ENCODE data around the gene SLC41A1. TPM values are rescaled to one million over a fixed set of nuclear protein-coding genes. Genes with fewer than 3 reads are reported as not detected.
A peak's percentile ranks its signal among the peaks of the same experiment; 100 is the strongest.

The SLC41A1 gene
- total RNA-seq, 2 experiments from 2014 or later = 23.8 to 26.4 TPM

GRCh38 chr1:205746757-205747412 is 66.1 kb downstream of the SLC41A1 start:
- Mint-ChIP-seq H3K36me3 (ENCODE audit: low read depth) (peaks cover 19% of the 10 kb centered on the region), H3K4me3 (peak overlapping the region; percentile 65), H3K4me1 (ENCODE audit: low read depth) (peaks cover 67% of the 10 kb centered on the region), H3K27me3 (no peaks in the 10 kb centered on the region), H3K9me3 (no peaks in the 10 kb centered on the region), H3K27ac (peak overlapping the region; percentile 13)
- Histone ChIP-seq H3K4me1 (ENCODE audit: insufficient read depth, low read length) (peaks cover 8% of the 10 kb centered on the region), H3K27me3 (ENCODE audit: control insufficient read depth in 1 of 2, insufficient read depth in 2 of 2, low read length in 2 of 2) (no peaks in the 10 kb centered on the region), H3K27ac (ENCODE audit: low read depth in 1 of 2, low read length in 2 of 2) (no peak overlapping the region), H3K9me3 (ENCODE audit: control insufficient read depth in 1 of 2, insufficient read depth in 1 of 2, low read length in 2 of 2) (no peaks in the 10 kb centered on the region), H3K4me3 (ENCODE audit: low read length) (no peak overlapping the region), H3K36me3 (ENCODE audit: insufficient read depth, low read length) (peaks cover 7% of the 10 kb centered on the region)
- TF ChIP-seq CTCF (IDR thresholded peaks at IDR 0.05) = no peak
- ATAC-seq (ENCODE audit: poor library complexity) (no peak), DNase-seq (no peak)
- ChIA-PET POLR2A (interaction anchor here (1.1 to 3.1 kb wide), 4 partner anchors 27 to 36 kb away, joined by 3 to 15 read pairs (median 5); partner anchors contain the start of gene RAB29), CTCF (interaction anchor here (1.2 to 1.3 kb wide), 2 partner anchors 15 to 36 kb away, joined by 3 to 4 read pairs; no protein-coding TSS in a partner anchor)
- intact Hi-C loops (cut with DNase I, micrococcal nuclease) = loop anchor here in 1 of 2 experiments (5.0 kb wide), 1 partner anchor 35 kb away; no protein-coding TSS in a partner anchor

GRCh38 chr1:205744403-205744802 is 68.6 kb downstream of the SLC41A1 start:
- H3K4me1 ChIP-seq (ENCODE audit: insufficient read depth, low read length) = peaks cover 8% of the 10 kb centered on the region
- no peak for TF ChIP-seq CTCF (IDR thresholded peaks at IDR 0.05)
- Mint-ChIP-seq H3K4me1 (ENCODE audit: low read depth) (peaks cover 74% of the 10 kb centered on the region), H3K9me3 (no peaks in the 10 kb centered on the region), H3K27me3 (no peaks in the 10 kb centered on the region), H3K27ac (peak overlapping the region; percentile 43), H3K4me3 (no peak overlapping the region), H3K36me3 (ENCODE audit: low read depth) (peaks cover 24% of the 10 kb centered on the region)
- peaks cover 10% of the 10 kb centered on the region for H3K36me3 ChIP-seq (ENCODE audit: insufficient read depth, low read length)
- ChIA-PET POLR2A (interaction anchor here (0.6 to 3.1 kb wide), 3 partner anchors 10 to 113 kb away, joined by 3 to 15 read pairs (median 7); partner anchors contain the start of gene RAB29), CTCF (interaction anchor here (2.0 kb wide), 1 partner anchor 86 kb away, joined by 6 read pairs; no protein-coding TSS in a partner anchor)
- intact Hi-C loops (cut with DNase I, micrococcal nuclease) = no loop called here
- H3K9me3 ChIP-seq (ENCODE audit: control insufficient read depth in 1 of 2, insufficient read depth in 1 of 2, low read length in 2 of 2) = no peaks in the 10 kb centered on the region
- no peak overlapping the region for H3K27ac ChIP-seq (ENCODE audit: low read depth in 1 of 2, low read length in 2 of 2)
- no peak for DNase-seq
- no peak for ATAC-seq (ENCODE audit: poor library complexity)
- H3K4me3 ChIP-seq (ENCODE audit: low read length) = no peak overlapping the region
- H3K27me3 ChIP-seq (ENCODE audit: control insufficient read depth in 1 of 2, insufficient read depth in 2 of 2, low read length in 2 of 2) = no peaks in the 10 kb centered on the region

GRCh38 chr1:205743977-205744376 is 69.0 kb downstream of the SLC41A1 start:
- intact Hi-C loops (cut with DNase I, micrococcal nuclease) = no loop called here
- CTCF ChIA-PET = interaction anchor here (2.0 kb wide), 1 partner anchor 86 kb away, joined by 6 read pairs; no protein-coding TSS in a partner anchor
- Histone ChIP-seq H3K4me1 (ENCODE audit: insufficient read depth, low read length) (peaks cover 8% of the 10 kb centered on the region), H3K36me3 (ENCODE audit: insufficient read depth, low read length) (peaks cover 13% of the 10 kb centered on the region), H3K9me3 (ENCODE audit: control insufficient read depth in 1 of 2, insufficient read depth in 1 of 2, low read length in 2 of 2) (no peaks in the 10 kb centered on the region), H3K4me3 (ENCODE audit: low read length) (no peak overlapping the region), H3K27me3 (ENCODE audit: control insufficient read depth in 1 of 2, insufficient read depth in 2 of 2, low read length in 2 of 2) (no peaks in the 10 kb centered on the region), H3K27ac (ENCODE audit: low read depth in 1 of 2, low read length in 2 of 2) (no peak overlapping the region)
- no peaks in the 10 kb centered on the region for H3K9me3 Mint-ChIP-seq
- ATAC-seq (ENCODE audit: poor library complexity) = no peak
- peaks cover 26% of the 10 kb centered on the region for H3K36me3 Mint-ChIP-seq (ENCODE audit: low read depth)
- no peak for TF ChIP-seq CTCF (IDR thresholded peaks at IDR 0.05)
- DNase-seq = no peak
- H3K27me3 Mint-ChIP-seq = no peaks in the 10 kb centered on the region
- H3K4me1 Mint-ChIP-seq (ENCODE audit: low read depth) = peaks cover 78% of the 10 kb centered on the region
- POLR2A ChIA-PET = interaction anchor here (0.6 to 2.3 kb wide), 2 partner anchors 10 to 113 kb away, joined by 3 to 7 read pairs; no protein-coding TSS in a partner anchor
- peak overlapping the region; percentile 43 for H3K27ac Mint-ChIP-seq
- no peak overlapping the region for H3K4me3 Mint-ChIP-seq
